ENCODE results near the gene DYSF. TPM values are rescaled to one million over a fixed set of nuclear protein-coding genes. Genes with fewer than 3 reads are reported as not detected.

Gene DYSF
- total RNA-seq, 1 donor from 2014 or later, result 3.4 TPM

GRCh38 chr2:71697106-71698004 is 244.0 kb downstream of the DYSF start:
- ATAC-seq, result no peak

- no peak for ATAC-seq
Measured at GRCh38 chr2:71699428-71699827, 246.1 kb downstream of the DYSF start.

GRCh38 chr2:71700041-71700657 is 246.8 kb downstream of the DYSF start:
- no peak for ATAC-seq

DNA sequence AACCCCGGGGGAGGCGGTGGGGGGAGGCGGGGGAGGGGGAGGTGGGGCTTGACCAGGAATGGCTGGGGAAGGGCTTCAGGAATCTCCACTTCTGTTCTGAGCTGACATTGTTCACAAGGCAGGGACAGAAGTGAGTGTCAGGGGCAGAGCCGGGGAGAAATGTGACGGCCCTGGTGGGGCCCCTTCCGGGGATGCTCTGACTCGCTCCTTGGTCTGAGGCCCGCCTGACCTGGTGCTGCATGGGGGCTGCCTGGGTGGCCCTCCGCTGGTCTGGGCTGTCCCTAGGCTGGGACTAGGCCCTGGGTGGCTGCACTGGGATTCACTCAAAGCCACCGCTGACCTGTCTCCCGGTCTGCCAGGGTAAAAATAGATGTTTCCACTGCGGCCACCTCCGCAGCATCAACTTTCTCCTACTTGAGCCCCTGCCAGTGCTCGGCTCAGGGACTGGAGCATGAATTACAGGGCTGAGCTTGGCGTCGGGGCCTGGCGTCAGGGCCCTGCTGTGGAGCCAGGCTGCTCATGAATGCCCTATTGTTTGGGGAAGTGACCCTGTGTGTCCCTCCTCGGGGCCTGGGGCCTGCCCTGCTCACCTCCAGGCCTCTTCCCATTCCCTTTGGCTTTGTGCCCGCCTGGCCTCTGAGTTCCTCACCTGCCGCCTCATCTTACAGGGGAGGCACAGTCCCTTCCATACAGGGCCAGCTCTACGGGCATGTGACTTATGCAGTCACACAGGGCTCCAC is 247.5 kb downstream of the DYSF start:
- ATAC-seq, result no peak

DNA sequence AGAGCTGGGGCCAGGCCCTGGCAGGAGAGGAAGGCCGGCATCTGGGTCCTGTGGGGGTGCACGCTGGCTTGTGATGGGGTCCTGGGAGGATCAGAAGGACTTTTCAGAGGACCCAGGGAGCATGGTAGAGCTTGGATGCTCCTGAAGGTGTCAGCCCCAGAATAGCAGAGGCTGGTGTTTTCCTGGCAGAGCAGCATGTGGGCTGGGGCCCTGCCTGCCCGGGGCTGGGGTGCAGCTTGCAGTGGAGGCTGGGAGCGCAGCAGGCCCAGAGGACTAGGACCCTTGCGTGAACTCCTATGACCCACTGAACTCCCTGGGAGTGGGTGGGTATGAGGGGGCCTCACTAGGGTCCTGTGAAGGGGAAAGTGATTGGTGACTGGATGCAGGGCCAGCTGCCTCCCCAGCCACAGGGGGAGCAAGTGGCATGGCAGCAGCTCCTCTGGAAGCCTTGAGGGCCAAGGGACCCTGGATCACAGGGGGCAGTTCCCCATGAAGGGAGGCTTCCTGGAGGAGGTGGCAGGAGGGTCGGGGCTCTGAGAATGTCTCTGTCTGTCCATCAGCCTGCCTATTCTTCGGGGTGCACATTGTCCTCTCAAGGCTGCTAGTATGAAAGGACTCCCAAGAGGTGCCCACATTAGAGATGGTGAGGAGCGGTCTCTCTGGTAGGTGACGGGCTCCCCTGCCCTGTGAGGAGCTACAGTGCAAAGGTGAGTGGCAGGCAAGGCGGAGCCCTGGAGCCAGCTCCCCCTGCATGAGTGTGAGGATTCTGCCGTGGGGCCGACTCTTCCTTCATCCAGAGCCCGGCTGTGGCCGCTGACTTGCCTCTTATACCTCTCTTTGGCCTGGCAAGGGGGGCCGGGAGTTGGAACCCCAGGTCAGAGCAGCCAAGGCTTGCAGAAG is 249.0 kb downstream of the DYSF start:
- ATAC-seq, result no peak

DNA sequence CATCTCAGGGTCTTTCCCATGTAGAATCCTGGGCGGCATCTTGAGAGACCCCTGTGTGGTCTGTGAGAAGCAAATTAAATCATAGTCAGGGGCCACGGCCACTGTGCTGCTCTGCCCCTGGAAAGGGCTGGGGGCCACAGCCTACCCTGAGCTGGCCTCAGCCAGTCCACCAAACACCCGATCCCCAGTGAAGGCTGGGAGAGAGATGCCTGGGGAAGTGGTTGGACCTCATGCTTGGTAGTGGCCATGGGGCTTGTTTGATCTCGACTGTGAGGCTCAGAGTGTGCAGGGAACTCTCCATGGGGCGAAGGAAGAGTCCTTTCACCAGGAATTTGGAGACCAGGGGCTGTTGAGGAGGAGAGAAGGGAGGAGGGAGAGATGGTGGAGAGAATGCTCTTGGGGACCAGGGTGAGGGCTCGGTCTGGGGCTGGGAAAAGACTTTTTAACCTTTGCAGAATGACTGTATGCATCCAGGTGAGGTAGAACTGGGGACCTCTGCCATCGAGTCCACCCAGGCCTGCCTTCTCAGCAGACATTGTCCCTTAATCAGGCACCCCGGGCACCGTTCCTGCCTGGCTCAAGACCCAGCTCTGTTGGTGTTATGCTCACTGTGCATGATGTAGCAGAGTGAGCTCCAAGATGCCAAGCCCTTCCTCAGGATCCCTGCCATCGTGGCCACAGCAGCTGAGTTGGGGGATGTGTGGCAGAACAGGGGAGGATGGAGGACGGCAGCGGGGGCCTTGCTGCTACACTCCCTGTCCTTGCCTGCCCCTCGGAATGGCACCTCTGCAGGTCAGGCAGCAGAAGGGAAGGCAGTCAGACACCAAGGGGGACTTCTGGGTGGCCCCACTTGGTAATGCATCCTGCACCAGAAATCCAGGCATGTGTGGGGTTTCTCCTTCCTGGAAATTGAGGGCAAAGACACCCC is 249.9 kb downstream of the DYSF start:
- no peak for ATAC-seq

GRCh38 chr2:71704131-71704561 is 250.8 kb downstream of the DYSF start:
- ATAC-seq, result no peak

DNA sequence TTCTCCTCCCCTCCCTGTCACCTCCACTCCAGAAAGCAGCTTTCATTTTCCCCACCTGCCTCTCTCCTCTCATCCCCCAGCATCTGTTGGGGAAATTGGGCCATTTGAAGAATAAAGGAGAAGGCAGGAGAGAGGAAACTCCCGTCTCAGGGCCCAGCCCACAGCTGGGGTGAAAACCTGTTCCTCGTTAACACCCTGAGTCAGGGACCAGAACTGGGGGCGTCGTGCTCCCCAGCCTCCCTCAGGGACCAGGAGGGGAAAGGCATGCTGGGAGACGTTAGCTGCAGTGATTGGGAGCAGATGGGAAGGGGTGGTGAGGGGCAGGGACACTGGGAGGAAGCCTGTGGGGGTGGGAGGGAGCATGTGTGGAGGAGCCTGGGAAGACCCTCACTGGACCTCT is 251.3 kb downstream of the DYSF start:
- no peak for ATAC-seq

- no peak for ATAC-seq
Measured at GRCh38 chr2:71705171-71705960, 252.0 kb downstream of the DYSF start.

DNA sequence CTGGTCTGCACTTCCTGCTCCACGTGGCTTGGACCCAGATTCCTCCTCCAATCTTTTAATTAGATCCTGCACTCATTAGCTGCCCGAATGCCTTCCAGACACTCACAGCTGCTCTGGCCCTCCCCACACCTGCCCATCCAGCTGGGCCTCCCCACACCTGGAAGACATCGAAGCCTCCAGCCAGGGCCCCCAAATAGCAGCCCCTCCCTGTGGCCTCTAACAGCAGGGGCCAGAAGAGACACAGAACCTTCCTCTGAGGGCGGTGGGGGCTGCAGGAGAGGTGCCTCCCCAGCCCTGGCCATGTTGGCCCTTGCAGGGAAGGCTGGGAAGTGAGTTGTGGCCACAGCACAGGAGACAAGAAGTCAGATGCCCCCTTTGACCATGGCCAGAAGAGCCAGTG is 252.8 kb downstream of the DYSF start:
- no peak for ATAC-seq

DNA sequence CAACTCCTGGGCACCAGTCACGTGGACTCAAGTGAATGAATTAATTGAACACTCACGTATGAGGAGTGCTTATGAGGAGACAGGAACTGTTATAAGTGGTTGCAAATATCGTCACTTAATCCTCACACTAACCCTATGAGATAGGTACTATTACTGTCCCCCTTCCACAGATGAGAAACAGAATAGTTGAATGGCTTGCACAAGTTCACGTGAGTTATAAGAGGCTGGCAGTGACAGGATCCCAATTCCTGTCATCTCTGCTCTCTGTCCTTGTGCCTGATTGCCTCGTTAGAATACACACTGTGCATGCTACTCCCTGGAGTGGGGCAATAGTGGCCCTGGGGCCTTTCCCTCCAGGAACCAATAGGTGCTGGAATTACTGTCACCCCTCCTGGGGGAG is 253.5 kb downstream of the DYSF start:
- no peak for ATAC-seq

- ATAC-seq, result no peak
Measured at GRCh38 chr2:71710367-71711132, 257.2 kb downstream of the DYSF start.

- no peak for ATAC-seq
Measured at GRCh38 chr2:71711133-71711855, 257.9 kb downstream of the DYSF start.

GRCh38 chr2:71712158-71712818 is 258.9 kb downstream of the DYSF start:
- no peak for ATAC-seq

DNA sequence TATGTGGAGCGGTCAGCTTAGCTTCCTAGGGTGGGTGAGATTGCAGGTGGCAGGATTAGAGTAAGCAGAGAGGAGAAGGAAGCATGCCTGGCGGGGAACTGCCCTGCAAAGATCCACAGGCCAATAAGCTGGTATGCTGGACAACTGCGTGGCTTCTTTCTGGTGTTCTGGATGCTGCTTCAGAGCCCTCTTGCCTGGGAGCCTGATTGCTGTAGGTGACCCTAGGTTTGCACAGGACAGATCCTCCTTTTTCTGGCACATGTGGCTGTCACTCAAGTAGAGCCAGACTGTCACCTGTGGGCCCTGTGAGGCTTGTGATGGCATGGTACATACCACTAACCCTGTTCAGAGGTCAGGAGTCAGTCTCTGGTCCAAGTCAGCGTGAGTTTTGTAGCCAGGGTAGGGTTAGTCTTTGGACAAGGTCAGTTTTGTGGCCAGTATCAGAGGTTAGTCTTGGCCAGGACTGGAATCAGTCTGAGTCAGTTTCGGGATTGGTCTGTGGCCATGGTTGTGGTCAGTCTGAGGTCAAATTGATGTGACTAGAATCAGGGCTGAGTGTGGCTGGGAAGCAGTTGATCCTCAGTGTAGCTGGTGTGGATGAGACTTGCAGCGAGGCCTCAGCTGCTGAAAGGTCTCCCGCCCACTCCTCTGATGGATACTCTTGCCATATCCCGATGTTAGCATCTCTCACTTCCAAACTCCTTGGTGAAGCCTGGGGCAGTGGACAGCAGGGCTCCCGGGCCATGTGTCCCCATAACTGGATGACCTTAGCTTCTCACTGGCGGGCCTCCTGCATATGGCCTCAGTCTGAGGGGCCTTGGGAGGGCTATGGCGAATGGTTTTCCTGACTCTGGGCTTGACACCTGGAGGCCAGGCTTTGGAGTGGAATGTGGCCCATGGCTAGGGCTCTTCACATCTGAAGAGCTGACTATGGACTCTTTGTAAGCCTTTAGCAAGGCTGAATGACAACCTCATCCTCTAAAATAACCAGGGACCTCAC is 260.5 kb downstream of the DYSF start:
- ATAC-seq, result no peak

DNA sequence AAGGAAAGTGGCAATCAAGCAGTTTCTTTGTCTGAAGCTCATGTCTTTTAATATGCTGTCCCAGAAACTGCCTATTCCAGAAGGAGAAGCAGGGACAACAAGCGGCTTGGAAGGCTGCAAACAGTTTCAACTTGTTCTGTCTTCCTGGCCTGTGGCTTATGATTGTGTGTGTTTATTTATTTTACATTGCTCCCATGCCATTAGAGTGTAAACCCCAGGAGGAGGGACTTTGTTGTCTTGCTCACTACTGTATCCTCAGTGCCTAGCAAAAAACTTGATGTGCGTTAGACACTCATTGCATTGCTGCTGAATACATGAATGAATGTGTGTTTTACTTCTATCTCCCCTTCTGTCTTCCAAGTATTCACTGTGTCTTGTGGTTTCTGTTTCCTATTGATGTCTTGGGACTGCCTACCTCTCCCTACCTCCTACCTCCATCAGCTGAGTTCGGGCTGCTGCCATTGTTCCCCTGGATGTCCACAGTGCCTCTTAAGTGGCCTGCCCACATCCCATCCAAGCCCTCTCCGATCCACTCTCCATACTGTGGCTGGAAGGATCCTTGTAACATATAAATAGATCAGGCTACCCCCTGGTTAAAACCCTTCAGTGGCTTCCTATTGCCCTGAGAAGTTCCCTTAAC is 261.4 kb downstream of the DYSF start:
- ATAC-seq, result no peak

Data from esophagus mucosa (tissue), 1 donor.